ENCODE measurements around the gene C10orf120. TPM values are rescaled to one million over a fixed set of nuclear protein-coding genes. Genes with fewer than 3 reads are reported as not detected.

The C10orf120 gene
- total RNA-seq, 1 experiment from 2014 or later: not detected

- ChIA-PET CTCF (no interaction called here), POLR2A (ENCODE audit: low non-redundant PET) (no interaction called here)
- DNase-seq (ENCODE audit: low spot score): no peak
- peaks cover 59% of the 10 kb centered on the region for H3K27me3 ChIP-seq (replicated peaks; ENCODE audit: insufficient read depth, low read depth, low read length, poor library complexity)
- TF ChIP-seq CTCF (conservative IDR thresholded peaks at IDR 0.05; ENCODE audit: low read depth, low read length) (no peak), EZH2 (IDR thresholded peaks at IDR 0.05; ENCODE audit: borderline replicate concordance, low read depth, low read length, poor library complexity, severe bottlenecking) (no peak)
- no peak overlapping the region for H3K4me3 ChIP-seq (ENCODE audit: low read depth, low read length, poor library complexity, severe bottlenecking)
- H3K4me1 ChIP-seq (ENCODE audit: insufficient read depth, low read length, poor library complexity, severe bottlenecking): no peaks in the 10 kb centered on the region
- H3K9me3 ChIP-seq (ENCODE audit: low read depth, low read length, poor library complexity, severe bottlenecking): no peaks in the 10 kb centered on the region
- no peak overlapping the region for H3K27ac ChIP-seq (ENCODE audit: low read depth, low read length, poor library complexity, severe bottlenecking)
- intact Hi-C loops (cut with micrococcal nuclease; ENCODE audit: unreplicated experiment): no loop called here
- BruUV-seq (replicated peaks): no TSS peak
- no peaks in the 10 kb centered on the region for H3K36me3 ChIP-seq (ENCODE audit: insufficient read depth, low read length, poor library complexity, severe bottlenecking)
Observed at GRCh38 chr10:122709971-122710370, 10.3 kb upstream of the C10orf120 start.

- TF ChIP-seq EZH2 (IDR thresholded peaks at IDR 0.05; ENCODE audit: borderline replicate concordance, low read depth, low read length, poor library complexity, severe bottlenecking) (no peak), CTCF (conservative IDR thresholded peaks at IDR 0.05; ENCODE audit: low read depth, low read length) (no peak)
- CTCF ChIA-PET: no interaction called here
Observed at GRCh38 chr10:122707535-122707934, 7.9 kb upstream of the C10orf120 start.

GRCh38 chr10:122706947-122707346, 7.3 kb upstream of the C10orf120 start:
- ChIA-PET POLR2A (ENCODE audit: low non-redundant PET) (no interaction called here), CTCF (interaction anchor here (0.6 kb wide), 1 partner anchor 387 kb away, joined by 4 read pairs; no protein-coding TSS in a partner anchor)
- Histone ChIP-seq H3K4me3 (ENCODE audit: low read depth, low read length, poor library complexity, severe bottlenecking) (no peak overlapping the region), H3K9me3 (ENCODE audit: low read depth, low read length, poor library complexity, severe bottlenecking) (no peaks in the 10 kb centered on the region), H3K27ac (ENCODE audit: low read depth, low read length, poor library complexity, severe bottlenecking) (no peak overlapping the region), H3K36me3 (ENCODE audit: insufficient read depth, low read length, poor library complexity, severe bottlenecking) (no peaks in the 10 kb centered on the region), H3K27me3 (replicated peaks; ENCODE audit: insufficient read depth, low read depth, low read length, poor library complexity) (peaks cover 29% of the 10 kb centered on the region), H3K4me1 (ENCODE audit: insufficient read depth, low read length, poor library complexity, severe bottlenecking) (no peaks in the 10 kb centered on the region)
- no TSS peak for BruUV-seq (replicated peaks)
- TF ChIP-seq EZH2 (IDR thresholded peaks at IDR 0.05; ENCODE audit: borderline replicate concordance, low read depth, low read length, poor library complexity, severe bottlenecking) (no peak), CTCF (conservative IDR thresholded peaks at IDR 0.05; ENCODE audit: low read depth, low read length) (no peak)
- intact Hi-C loops (cut with micrococcal nuclease; ENCODE audit: unreplicated experiment): no loop called here
- no peak for DNase-seq (ENCODE audit: low spot score)

More at GRCh38 chr10:122707535-122707934, 7.9 kb upstream of the C10orf120 start:
- POLR2A ChIA-PET (ENCODE audit: low non-redundant PET): no interaction called here
- no peaks in the 10 kb centered on the region for H3K36me3 ChIP-seq (ENCODE audit: insufficient read depth, low read length, poor library complexity, severe bottlenecking)
- no peak overlapping the region for H3K27ac ChIP-seq (ENCODE audit: low read depth, low read length, poor library complexity, severe bottlenecking)
- H3K9me3 ChIP-seq (ENCODE audit: low read depth, low read length, poor library complexity, severe bottlenecking): no peaks in the 10 kb centered on the region
- BruUV-seq (replicated peaks): no TSS peak
- DNase-seq (ENCODE audit: low spot score): no peak
- H3K4me3 ChIP-seq (ENCODE audit: low read depth, low read length, poor library complexity, severe bottlenecking): no peak overlapping the region
- intact Hi-C loops (cut with micrococcal nuclease; ENCODE audit: unreplicated experiment): no loop called here
- H3K27me3 ChIP-seq (replicated peaks; ENCODE audit: insufficient read depth, low read depth, low read length, poor library complexity): peaks cover 35% of the 10 kb centered on the region
- H3K4me1 ChIP-seq (ENCODE audit: insufficient read depth, low read length, poor library complexity, severe bottlenecking): no peaks in the 10 kb centered on the region
